SK-N-SH (cell line): ENCODE results near the gene TM4SF4.

Experiments used
- CHD2 ChIP-seq: fragments of 150-350 bp; IDR thresholded peaks from 2 replicates; pipeline ENCODE4 v1.6.1; 2018; ENCODE audit warnings: low read length; ENCODE audit not compliant: partially characterized antibody
- EZH2phosphoT487 ChIP-seq: fragments of 200-600 bp; sonication (generic); IDR thresholded peaks from 2 replicates; pipeline ENCODE4 v1.6.1; 2017; ENCODE audit warnings: low read depth, mixed run types, mild to moderate bottlenecking, antibody characterized with exemption, moderate library complexity, borderline replicate concordance
- GATA2 ChIP-seq: sonication (generic); formaldehyde crosslinking; IDR thresholded peaks from 2 replicates; pipeline ENCODE4 v1.5.0; 2020; ENCODE audit warnings: mild to moderate bottlenecking, missing genetic modification reagents
- NRF1 ChIP-seq: IDR thresholded peaks from 2 replicates; pipeline ENCODE4 v1.6.1; 2012; ENCODE audit warnings: low read depth, mild to moderate bottlenecking, low read length
- TF ChIP-seq, protein P1 (sequence below): IDR thresholded peaks from 2 replicates; pipeline ENCODE4 v1.4.0; 2012; ENCODE audit warnings: low read depth
- TF ChIP-seq, protein P2 (sequence below): fragments of 200-600 bp; sonication (generic); IDR thresholded peaks from 2 replicates; pipeline ENCODE4 v1.6.1; 2017; ENCODE audit warnings: antibody characterized with exemption, mild to moderate bottlenecking, moderate library complexity

DNA sequence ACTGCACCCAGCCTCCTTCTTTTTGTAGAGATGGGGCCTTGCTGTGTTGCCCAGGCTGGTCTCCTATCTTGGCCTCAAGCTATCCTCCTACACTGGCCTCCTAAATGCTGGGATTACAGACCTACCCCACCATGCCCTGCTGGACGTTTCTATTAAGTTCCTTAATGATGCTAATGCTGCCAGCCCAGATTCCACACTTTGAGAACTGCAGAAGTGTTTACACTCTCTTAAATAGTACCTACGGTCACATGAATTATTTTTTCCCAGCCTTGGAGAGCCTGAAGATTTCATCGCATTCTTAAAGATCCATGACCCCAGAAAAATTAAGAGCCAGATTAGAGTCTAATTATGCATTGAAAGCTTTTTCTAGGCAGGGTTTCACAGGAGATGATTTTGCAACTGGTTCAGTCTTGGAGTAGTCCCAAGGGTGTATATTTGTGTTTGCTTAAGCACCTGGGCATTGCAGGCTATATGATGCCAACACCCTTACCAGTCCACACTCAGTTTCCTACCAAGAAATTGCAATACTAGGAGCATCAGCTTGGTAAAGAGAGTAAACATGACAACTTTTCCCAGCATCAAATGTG lies 36.6 kb downstream of the TM4SF4 start:
- no peak for TF ChIP-seq EZH2phosphoT487
- TF ChIP-seq, protein P1, sequence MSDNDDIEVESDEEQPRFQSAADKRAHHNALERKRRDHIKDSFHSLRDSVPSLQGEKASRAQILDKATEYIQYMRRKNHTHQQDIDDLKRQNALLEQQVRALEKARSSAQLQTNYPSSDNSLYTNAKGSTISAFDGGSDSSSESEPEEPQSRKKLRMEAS, result no peak
- TF ChIP-seq, protein P2, sequence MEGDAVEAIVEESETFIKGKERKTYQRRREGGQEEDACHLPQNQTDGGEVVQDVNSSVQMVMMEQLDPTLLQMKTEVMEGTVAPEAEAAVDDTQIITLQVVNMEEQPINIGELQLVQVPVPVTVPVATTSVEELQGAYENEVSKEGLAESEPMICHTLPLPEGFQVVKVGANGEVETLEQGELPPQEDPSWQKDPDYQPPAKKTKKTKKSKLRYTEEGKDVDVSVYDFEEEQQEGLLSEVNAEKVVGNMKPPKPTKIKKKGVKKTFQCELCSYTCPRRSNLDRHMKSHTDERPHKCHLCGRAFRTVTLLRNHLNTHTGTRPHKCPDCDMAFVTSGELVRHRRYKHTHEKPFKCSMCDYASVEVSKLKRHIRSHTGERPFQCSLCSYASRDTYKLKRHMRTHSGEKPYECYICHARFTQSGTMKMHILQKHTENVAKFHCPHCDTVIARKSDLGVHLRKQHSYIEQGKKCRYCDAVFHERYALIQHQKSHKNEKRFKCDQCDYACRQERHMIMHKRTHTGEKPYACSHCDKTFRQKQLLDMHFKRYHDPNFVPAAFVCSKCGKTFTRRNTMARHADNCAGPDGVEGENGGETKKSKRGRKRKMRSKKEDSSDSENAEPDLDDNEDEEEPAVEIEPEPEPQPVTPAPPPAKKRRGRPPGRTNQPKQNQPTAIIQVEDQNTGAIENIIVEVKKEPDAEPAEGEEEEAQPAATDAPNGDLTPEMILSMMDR, result no peak
- no peak for TF ChIP-seq CHD2
- TF ChIP-seq GATA2, result no peak
- TF ChIP-seq NRF1, result no peak
